GM13976 (cell line): ENCODE results near the gene PEAK1.
A peak's percentile ranks its signal among the peaks of the same experiment; 100 is the strongest.
"Not testable (repeated sequence)": the region's sequence is repeated elsewhere in the genome, so short reads cannot be mapped to it uniquely, and the experiment has no call there.

Experiments
- DNase-seq: peaks from one replicate; pipeline ENCODE4 v3.0.0; 2012; ENCODE audit warnings: low spot score
- in situ Hi-C: fragments of 300-500 bp; cut with MboI; formaldehyde crosslinking; loops from one replicate; pipeline ENCODE4 v1.12.0; 2022; ENCODE audit warnings: low sequenced_read_pairs, mixed read lengths, inconsistent platforms; ENCODE audit not compliant: unreplicated experiment
- TF ChIP-seq, protein P1 (sequence below): IDR thresholded peaks from 2 replicates; pipeline ENCODE4 v1.5.1; 2012; ENCODE audit warnings: borderline replicate concordance, mild to moderate bottlenecking; ENCODE audit not compliant: insufficient read depth; ENCODE audit errors: extremely low read depth, missing control alignments, control extremely low read depth

Gene PEAK1

DNA sequence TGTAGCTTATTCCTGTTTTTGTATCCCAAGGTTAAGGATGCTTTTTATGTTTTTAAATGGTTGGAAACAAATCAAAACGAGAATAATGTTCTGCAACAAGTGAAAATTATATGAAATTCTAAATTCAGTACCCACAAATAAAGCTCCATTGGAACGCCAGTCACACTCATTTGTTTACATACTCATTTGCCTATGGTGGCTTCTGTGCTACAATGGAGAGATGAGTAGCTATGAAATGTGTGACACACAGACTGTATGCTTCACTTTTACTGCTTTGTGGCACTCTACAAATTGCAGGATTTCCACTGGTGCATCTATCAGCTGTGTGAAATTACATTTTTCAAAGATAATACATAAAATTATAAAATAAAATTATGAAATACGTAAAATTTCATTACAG lies 236.8 kb downstream of the PEAK1 start:
- TF ChIP-seq, protein P1, sequence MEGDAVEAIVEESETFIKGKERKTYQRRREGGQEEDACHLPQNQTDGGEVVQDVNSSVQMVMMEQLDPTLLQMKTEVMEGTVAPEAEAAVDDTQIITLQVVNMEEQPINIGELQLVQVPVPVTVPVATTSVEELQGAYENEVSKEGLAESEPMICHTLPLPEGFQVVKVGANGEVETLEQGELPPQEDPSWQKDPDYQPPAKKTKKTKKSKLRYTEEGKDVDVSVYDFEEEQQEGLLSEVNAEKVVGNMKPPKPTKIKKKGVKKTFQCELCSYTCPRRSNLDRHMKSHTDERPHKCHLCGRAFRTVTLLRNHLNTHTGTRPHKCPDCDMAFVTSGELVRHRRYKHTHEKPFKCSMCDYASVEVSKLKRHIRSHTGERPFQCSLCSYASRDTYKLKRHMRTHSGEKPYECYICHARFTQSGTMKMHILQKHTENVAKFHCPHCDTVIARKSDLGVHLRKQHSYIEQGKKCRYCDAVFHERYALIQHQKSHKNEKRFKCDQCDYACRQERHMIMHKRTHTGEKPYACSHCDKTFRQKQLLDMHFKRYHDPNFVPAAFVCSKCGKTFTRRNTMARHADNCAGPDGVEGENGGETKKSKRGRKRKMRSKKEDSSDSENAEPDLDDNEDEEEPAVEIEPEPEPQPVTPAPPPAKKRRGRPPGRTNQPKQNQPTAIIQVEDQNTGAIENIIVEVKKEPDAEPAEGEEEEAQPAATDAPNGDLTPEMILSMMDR: no peak
- DNase-seq: no peak
- in situ Hi-C loops: no loop called here

DNA sequence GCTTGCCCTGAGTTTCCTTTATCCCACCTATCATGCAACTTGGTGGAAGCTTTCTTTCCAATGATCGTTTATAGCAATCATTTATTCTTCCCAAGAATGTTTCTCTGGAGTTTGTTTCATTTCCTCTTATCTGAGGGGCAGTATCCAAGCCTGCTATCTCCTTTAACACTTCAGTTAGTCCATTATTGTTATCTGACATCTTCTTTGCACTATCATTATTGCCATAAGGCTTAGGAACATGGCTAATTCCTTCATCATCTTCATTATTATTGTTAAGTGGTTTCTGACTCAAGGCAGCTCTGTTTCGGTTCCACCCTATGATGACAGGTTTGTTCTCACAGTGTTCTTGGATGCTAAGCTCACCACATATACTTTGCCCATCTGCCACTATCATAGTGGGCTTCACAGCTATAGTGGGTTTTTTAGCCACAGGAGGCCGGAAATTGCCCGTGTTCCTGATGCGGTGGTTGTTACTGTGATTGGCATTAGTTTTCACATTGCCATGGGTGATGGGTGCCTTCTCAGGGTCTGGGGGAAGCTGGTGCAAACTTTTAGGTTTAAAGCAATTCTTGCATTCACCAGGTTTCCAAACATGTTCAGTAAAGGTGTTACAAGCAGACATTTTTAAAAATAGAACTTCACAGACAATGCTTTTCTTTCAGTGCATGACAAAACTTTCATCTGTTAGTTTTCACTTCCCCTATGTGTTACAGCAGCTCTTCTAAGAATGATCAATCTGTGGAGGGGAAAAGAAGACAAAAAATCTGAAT lies 238.4 kb downstream of the PEAK1 start:
- in situ Hi-C loops: no loop called here
- DNase-seq: peak; percentile 36
- TF ChIP-seq, protein P1: no peak

DNA sequence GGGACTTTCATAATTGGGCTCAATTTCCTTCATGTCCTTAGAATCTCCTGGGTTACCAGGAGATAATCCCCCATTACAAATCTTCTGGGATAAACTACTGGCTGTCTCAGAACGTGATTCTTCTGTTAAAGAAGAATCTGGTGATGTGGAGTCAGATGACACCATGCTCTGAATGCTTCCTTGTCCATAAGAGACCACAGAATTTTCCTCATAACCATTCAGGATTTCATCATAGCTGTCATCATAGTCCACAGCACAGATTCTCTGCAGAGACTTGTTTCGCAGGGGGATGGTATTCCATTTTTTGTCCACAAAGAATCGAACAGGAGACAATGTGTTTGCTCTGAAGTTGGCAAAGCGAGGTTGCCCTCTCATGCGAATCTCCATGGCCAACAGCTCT lies 239.1 kb downstream of the PEAK1 start:
- TF ChIP-seq, protein P1: no peak
- DNase-seq: no peak
- in situ Hi-C loops: no loop called here

DNA sequence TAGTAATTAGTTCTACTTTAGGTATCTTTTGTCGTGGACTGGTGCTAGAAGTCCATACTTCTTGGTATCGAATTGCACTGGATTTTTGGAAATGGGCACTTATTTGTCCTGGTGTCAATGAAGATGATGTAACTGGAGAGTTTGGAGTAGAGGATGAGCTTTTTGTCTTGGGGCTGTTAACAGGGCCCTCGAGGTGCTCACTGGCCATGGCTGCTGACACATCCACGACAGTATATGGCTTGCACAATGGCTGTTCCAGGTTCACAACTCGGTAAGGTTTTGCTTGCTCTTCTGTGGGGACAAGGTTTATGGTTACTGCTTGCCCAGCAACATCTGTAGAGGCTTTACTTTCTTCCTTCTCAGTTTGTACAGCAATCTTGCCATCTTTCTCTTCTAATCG lies 239.6 kb downstream of the PEAK1 start:
- in situ Hi-C loops: no loop called here
- TF ChIP-seq, protein P1: no peak
- DNase-seq: no peak

DNA sequence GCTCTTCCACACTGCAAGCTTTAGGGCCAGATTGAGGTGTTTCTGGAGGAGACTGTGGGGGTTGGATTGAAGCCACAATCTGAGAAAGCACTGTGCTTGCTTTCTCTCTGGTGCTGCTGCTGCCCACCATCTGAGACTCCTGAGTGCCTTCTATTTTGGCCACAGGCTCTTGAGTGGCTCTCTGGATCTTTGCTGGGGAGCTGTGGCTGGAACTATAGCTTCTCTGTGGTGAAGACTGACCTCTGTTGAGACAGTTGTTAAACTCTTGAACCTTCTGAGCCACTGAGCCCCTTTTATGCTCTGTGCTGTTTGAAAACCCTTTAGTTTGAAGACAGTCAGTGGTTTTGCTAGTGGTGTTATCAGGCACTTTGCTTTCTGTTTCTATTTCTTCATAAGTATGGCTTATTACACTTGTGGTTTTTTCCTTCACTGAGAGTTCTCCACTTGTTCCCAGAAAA lies 240.3 kb downstream of the PEAK1 start:
- in situ Hi-C loops: loop anchor here (10.0 kb wide), 1 partner anchor 55 kb away; no protein-coding TSS in a partner anchor
- TF ChIP-seq, protein P1: no peak
- DNase-seq: peak; percentile 40

DNA sequence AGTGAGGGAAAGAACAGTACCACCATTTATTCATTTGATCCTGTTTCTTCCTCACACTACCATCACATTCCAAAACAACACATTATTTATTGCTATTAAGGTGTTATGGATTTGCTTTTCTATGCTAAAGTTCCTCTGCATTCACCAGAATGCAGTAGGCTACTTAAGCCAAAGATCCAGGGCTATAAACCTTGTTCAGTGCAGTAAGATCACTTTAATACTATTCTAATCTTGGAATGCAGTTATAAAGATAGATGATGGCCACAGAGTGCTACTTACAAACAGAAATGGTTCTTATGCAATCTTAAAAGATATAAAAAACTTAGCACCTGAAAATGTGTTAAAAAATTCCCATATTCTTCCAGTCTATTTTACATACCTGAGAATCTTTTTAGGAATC lies 241.5 kb downstream of the PEAK1 start:
- no peak for DNase-seq
- TF ChIP-seq, protein P1: no peak
- in situ Hi-C loops: loop anchor here (10.0 kb wide), 1 partner anchor 54 kb away; no protein-coding TSS in a partner anchor

DNA sequence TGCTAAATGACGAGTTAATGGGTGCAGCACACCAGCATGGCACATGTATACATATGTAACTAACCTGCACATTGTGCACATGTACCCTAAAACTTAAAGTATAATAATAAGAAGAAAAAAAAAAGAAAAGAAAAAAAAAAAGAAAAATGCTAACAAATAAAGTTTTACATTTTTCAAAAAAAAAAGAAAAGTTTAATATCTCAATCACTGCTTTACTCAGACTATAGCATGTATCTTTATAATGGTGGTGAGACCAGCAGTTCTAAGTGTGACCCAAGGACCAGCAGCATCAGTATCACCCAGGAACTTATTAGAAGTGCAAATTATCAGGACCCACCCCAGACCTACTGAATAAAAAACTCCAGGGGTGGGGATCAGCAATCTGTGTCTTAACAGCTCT lies 243.8 kb downstream of the PEAK1 start:
- DNase-seq: not testable (repeated sequence)
- in situ Hi-C loops: loop anchor here (10.0 kb wide), 1 partner anchor 51 kb away; no protein-coding TSS in a partner anchor
